OCI-LY3 (cell line): Measurements from ENCODE around the gene MRPS14.

ENCODE experiments used
- H2AFZ ChIP-seq: fragments of 200-600, 300-600 bp; shearing (Covaris generic); 2 replicates; pipeline ENCODE4 v1.6.0; 2014; ENCODE audit warnings: antibody characterized with exemption, low read depth, low read length
- H3K27ac ChIP-seq: fragments of 200-600, 300-600 bp; sonication (generic); 2 replicates; pipeline ENCODE4 v1.5.1; 2014; ENCODE audit warnings: mild to moderate bottlenecking, low read length, moderate library complexity, mixed read lengths
- H3K27me3 ChIP-seq: fragments of 200-600, 300-600 bp; sonication (generic); 2 replicates; pipeline ENCODE4 v1.6.1; 2014; ENCODE audit warnings: low read depth, low read length, mixed read lengths
- H3K36me3 ChIP-seq: fragments of 200-600, 300-600 bp; sonication (generic); replicated peaks from 2 replicates; pipeline ENCODE3; 2014; ENCODE audit warnings: low read depth, low read length, mixed read lengths
- H3K4me1 ChIP-seq: fragments of 300-600, 200-600 bp; sonication (generic); 2 replicates; pipeline ENCODE4 v1.6.1; 2014; ENCODE audit warnings: low read length, mixed read lengths
- H3K4me2 ChIP-seq: fragments of 200-600, 300-600 bp; sonication (generic); 2 replicates; pipeline ENCODE4 v1.6.1; 2014; ENCODE audit warnings: low read length, mixed read lengths
- H3K4me3 ChIP-seq: fragments of 300-600, 200-600 bp; sonication (generic); 2 replicates; pipeline ENCODE4 v1.5.1; 2014; ENCODE audit warnings: antibody characterized with exemption, mild to moderate bottlenecking, low read length, moderate library complexity
- H3K79me2 ChIP-seq: fragments of 300-600, 200-600 bp; shearing (Covaris generic); 2 replicates; pipeline ENCODE4 v1.6.1; 2014; ENCODE audit warnings: mild to moderate bottlenecking, low read length, mixed read lengths
- H3K9ac ChIP-seq: fragments of 300-600, 200-600 bp; shearing (Covaris generic); 2 replicates; pipeline ENCODE4 v1.6.0; 2014; ENCODE audit warnings: mild to moderate bottlenecking, low read length, moderate library complexity
- H3K9me3 ChIP-seq: fragments of 200-600, 300-600 bp; shearing (Covaris generic); 2 replicates; pipeline ENCODE4 v1.6.1; 2014; ENCODE audit warnings: low read length, mixed read lengths; ENCODE audit not compliant: insufficient read depth
- H4K20me1 ChIP-seq: fragments of 200-600, 300-600 bp; sonication (generic); 2 replicates; pipeline ENCODE4 v1.6.1; 2016; ENCODE audit warnings: low read length, mixed read lengths; ENCODE audit not compliant: insufficient read depth
- CTCF ChIP-seq: fragments of 200-600, 300-600 bp; sonication (generic); IDR thresholded peaks from 2 replicates; pipeline ENCODE4 v1.5.1; 2014; ENCODE audit warnings: antibody characterized with exemption, low read length, low read depth
- EZH2phosphoT487 ChIP-seq: fragments of 200-600 bp; shearing (Covaris generic); IDR thresholded peaks from 2 replicates; pipeline ENCODE4 v1.6.1; 2018; ENCODE audit warnings: antibody characterized with exemption, mixed run types, low read depth

The MRPS14 gene

DNA sequence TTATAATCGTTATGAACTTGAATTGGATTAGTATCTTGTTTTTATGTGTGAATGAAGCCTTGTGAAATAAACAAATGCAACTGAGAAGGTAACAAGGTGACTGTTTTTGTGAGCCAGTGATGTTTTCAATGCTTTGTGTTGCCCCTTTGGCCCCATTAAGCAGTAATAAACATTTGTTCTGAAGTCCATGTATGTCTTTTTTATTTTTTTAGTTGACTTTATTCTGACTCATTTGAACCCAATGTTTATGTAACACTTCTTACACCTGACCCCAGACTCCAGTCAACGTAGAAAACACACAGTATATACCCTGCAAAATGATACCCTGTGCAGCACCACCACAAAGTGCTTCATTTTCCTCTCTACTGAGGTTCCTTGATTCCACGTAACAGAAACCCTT is 28.1 kb downstream of the MRPS14 start:
- Histone ChIP-seq H3K79me2 (peaks cover 3% of the 10 kb centered on the region), H3K9ac (no peak overlapping the region), H3K4me2 (no peak overlapping the region), H3K4me3 (no peak overlapping the region), H3K27me3 (no peaks in the 10 kb centered on the region), H4K20me1 (no peaks in the 10 kb centered on the region), H3K4me1 (peaks cover 12% of the 10 kb centered on the region), H3K36me3 (peaks cover 2% of the 10 kb centered on the region), H3K9me3 (no peaks in the 10 kb centered on the region), H3K27ac (no peak overlapping the region), H2AFZ (no peak overlapping the region)
- TF ChIP-seq CTCF: no peak
- TF ChIP-seq EZH2phosphoT487: no peak

GRCh38 chr1:174991473-174991872 is 31.8 kb downstream of the MRPS14 start:
- Histone ChIP-seq H3K36me3 (peaks cover under 1% of the 10 kb centered on the region), H3K4me3 (no peak overlapping the region), H4K20me1 (no peaks in the 10 kb centered on the region), H3K79me2 (no peaks in the 10 kb centered on the region), H3K9ac (no peak overlapping the region), H3K27me3 (no peaks in the 10 kb centered on the region), H3K9me3 (no peaks in the 10 kb centered on the region), H3K4me2 (no peak overlapping the region), H2AFZ (no peak overlapping the region), H3K4me1 (peaks cover 5% of the 10 kb centered on the region; the same call in 1 of the 2 replicates), H3K27ac (no peak overlapping the region)
- TF ChIP-seq CTCF: no peak
- TF ChIP-seq EZH2phosphoT487: no peak

DNA sequence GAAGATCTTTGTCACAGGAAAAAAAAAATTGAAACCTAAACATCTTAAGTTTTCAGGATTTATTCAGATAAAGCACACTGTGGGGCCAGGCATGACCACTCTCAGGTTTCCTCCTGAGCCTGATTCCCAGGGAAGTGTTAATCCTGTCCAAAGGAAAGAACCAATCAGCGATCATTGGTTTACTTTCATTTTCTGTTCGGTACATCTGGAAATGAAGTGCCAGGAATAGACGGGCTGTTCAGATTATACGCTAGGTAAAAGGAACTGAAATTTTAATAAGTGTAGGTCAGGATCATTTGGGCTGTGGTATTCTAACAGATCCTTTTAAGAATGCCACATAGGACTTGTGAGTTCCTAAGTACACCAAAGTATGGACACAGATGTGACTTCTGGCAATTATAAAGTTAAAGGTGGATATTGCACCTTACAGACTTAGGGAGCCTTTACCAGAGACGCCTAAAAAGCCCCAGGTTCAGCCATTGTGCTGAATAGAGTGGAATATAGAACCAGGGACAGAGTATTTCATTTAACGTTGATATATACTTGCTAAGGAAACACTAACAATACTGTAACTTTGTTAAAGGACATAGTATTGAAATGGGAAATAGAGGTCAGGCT is 32.7 kb downstream of the MRPS14 start:
- Histone ChIP-seq H2AFZ (0 out of 2 replicates have a peak overlapping the region, but pooled peaks have one; percentile 13), H3K4me1 (peaks cover 5% of the 10 kb centered on the region; the same call in 1 of the 2 replicates)

More for the DNA sequence above, 32.7 kb downstream of the MRPS14 start:
- H3K9ac ChIP-seq: peak overlapping the region; percentile 42
- TF ChIP-seq CTCF (no peak), EZH2phosphoT487 (no peak)
- H3K27me3 ChIP-seq: no peaks in the 10 kb centered on the region
- H3K27ac ChIP-seq: peak overlapping the region; percentile 11; the same call in 1 of the 2 replicates
- H3K4me3 ChIP-seq: peak overlapping the region; percentile 71
- H3K9me3 ChIP-seq: no peaks in the 10 kb centered on the region
- no peaks in the 10 kb centered on the region for H4K20me1 ChIP-seq
- peak overlapping the region; percentile 79 for H3K4me2 ChIP-seq
- H3K79me2 ChIP-seq: no peaks in the 10 kb centered on the region
- H3K36me3 ChIP-seq: no peaks in the 10 kb centered on the region
